ENCODE measurements around the gene CDA. TPM values are rescaled to one million over a fixed set of nuclear protein-coding genes. Genes with fewer than 3 reads are reported as not detected.
A peak's percentile ranks its signal among the peaks of the same experiment; 100 is the strongest.

The CDA gene
- total RNA-seq, 1 donor from 2014 or later = 10.1 TPM

- Histone ChIP-seq H3K4me1 (peaks cover 3 to 8% of the 10 kb centered on the region in 2 donors), H3K27ac (no peak overlapping the region), H3K9me3 (no peaks in the 10 kb centered on the region), H3K36me3 (no peaks in the 10 kb centered on the region), H3K27me3 (no peaks in the 10 kb centered on the region), H3K4me3 (no peak overlapping the region)
- intact Hi-C loops (cut with DNase I) = no loop called here
- TF ChIP-seq, protein P1, sequence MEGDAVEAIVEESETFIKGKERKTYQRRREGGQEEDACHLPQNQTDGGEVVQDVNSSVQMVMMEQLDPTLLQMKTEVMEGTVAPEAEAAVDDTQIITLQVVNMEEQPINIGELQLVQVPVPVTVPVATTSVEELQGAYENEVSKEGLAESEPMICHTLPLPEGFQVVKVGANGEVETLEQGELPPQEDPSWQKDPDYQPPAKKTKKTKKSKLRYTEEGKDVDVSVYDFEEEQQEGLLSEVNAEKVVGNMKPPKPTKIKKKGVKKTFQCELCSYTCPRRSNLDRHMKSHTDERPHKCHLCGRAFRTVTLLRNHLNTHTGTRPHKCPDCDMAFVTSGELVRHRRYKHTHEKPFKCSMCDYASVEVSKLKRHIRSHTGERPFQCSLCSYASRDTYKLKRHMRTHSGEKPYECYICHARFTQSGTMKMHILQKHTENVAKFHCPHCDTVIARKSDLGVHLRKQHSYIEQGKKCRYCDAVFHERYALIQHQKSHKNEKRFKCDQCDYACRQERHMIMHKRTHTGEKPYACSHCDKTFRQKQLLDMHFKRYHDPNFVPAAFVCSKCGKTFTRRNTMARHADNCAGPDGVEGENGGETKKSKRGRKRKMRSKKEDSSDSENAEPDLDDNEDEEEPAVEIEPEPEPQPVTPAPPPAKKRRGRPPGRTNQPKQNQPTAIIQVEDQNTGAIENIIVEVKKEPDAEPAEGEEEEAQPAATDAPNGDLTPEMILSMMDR (IDR thresholded peaks at IDR 0.05) = no peak
- DNase-seq (ENCODE audit: low spot score in 2 of 2) = no peak
These were observed 23.4 kb downstream of the CDA start for GRCh38 chr1:20612221-20612746.

DNA sequence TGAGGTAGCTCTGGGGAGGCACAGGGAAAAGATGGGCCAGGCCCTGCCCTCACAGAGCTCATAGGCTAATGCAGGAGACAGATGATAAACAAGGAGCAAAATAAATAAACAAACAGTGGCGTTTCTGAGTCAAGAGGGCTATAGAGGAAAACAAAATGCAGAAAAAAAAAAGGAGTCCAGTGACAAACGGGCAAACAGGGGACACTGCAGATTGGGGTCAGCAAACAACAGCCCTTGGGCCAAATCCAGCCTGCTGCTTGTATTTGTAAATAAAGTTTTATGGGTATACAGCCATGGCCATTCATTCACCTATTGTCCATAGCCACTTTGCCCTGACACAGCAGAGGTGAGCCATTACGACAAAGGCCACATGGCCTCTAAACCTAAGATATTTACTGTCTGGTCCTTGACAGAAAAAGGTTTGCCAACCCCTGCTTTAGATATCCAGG lies 25.3 kb downstream of the CDA start:
- DNase-seq (ENCODE audit: low spot score in 2 of 2) = no peak
- Histone ChIP-seq H3K4me3 (no peak overlapping the region), H3K27me3 (no peaks in the 10 kb centered on the region), H3K4me1 (peaks cover 3 to 8% of the 10 kb centered on the region in 2 donors), H3K36me3 (no peaks in the 10 kb centered on the region), H3K9me3 (no peaks in the 10 kb centered on the region), H3K27ac (peak overlapping the region in 1 of 2 donors; percentile 10)
- intact Hi-C loops (cut with DNase I) = no loop called here
- TF ChIP-seq, protein P1 (IDR thresholded peaks at IDR 0.05) = no peak

GRCh38 chr1:20615946-20616846 lies 27.3 kb downstream of the CDA start:
- Histone ChIP-seq H3K9me3 (no peaks in the 10 kb centered on the region), H3K27me3 (no peaks in the 10 kb centered on the region), H3K36me3 (no peaks in the 10 kb centered on the region), H3K27ac (peak overlapping the region in 1 of 2 donors; percentile 69), H3K4me1 (peaks cover 3 to 8% of the 10 kb centered on the region in 2 donors), H3K4me3 (peak overlapping the region in 1 of 2 donors; percentile 8)
- no peak for DNase-seq (ENCODE audit: low spot score in 2 of 2)
- TF ChIP-seq, protein P1 (IDR thresholded peaks at IDR 0.05) = no peak
- intact Hi-C loops (cut with DNase I) = no loop called here

- intact Hi-C loops (cut with DNase I) = no loop called here
- H3K4me1 ChIP-seq = peaks cover 3 to 8% of the 10 kb centered on the region in 2 donors
- H3K9me3 ChIP-seq = no peaks in the 10 kb centered on the region
- peak overlapping the region in 1 of 2 donors; percentile 8 for H3K4me3 ChIP-seq
- no peaks in the 10 kb centered on the region for H3K27me3 ChIP-seq
- TF ChIP-seq, protein P1 (IDR thresholded peaks at IDR 0.05) = no peak
- peak overlapping the region in 1 of 2 donors; percentile 69 for H3K27ac ChIP-seq
- H3K36me3 ChIP-seq = no peaks in the 10 kb centered on the region
- DNase-seq (ENCODE audit: low spot score in 2 of 2) = no peak
These were observed 28.1 kb downstream of the CDA start for GRCh38 chr1:20616847-20617487.

DNA sequence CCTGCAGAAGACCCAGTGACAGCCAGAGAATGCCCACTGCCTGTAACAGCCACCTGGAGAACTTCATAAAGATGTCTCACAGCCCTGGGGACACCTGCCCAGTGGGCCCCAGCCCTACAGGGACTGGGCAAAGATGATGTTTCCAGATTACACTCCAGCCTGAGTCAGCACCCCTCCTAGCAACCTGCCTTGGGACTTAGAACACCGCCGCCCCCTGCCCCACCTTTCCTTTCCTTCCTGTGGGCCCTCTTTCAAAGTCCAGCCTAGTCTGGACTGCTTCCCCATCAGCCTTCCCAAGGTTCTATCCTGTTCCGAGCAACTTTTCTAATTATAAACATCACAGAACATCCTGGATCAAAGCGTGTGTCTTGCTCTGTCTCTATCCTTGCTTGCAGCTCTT lies 29.7 kb downstream of the CDA start:
- no peaks in the 10 kb centered on the region for H3K27me3 ChIP-seq
- no peaks in the 10 kb centered on the region for H3K9me3 ChIP-seq
- H3K4me1 ChIP-seq = peaks cover 3 to 8% of the 10 kb centered on the region in 2 donors
- no peaks in the 10 kb centered on the region for H3K36me3 ChIP-seq
- H3K27ac ChIP-seq = no peak overlapping the region
- DNase-seq (ENCODE audit: low spot score in 2 of 2) = no peak
- TF ChIP-seq, protein P1 (IDR thresholded peaks at IDR 0.05) = no peak
- no peak overlapping the region for H3K4me3 ChIP-seq
- intact Hi-C loops (cut with DNase I) = no loop called here

All from ascending aorta (tissue), 2 donors.